HG03280 (cell line): ENCODE results near the gene TRH.
"Not testable (repeated sequence)": the region's sequence is repeated elsewhere in the genome, so short reads cannot be mapped to it uniquely, and the experiment has no call there.

Source experiments
- ATAC-seq: cut with Tn5 transposase; IDR thresholded peaks from one replicate; pipeline ENCODE4 v1.9.1; 2021; ENCODE audit warnings: mild to moderate bottlenecking, moderate library complexity; ENCODE audit not compliant: unreplicated experiment

Gene TRH

DNA sequence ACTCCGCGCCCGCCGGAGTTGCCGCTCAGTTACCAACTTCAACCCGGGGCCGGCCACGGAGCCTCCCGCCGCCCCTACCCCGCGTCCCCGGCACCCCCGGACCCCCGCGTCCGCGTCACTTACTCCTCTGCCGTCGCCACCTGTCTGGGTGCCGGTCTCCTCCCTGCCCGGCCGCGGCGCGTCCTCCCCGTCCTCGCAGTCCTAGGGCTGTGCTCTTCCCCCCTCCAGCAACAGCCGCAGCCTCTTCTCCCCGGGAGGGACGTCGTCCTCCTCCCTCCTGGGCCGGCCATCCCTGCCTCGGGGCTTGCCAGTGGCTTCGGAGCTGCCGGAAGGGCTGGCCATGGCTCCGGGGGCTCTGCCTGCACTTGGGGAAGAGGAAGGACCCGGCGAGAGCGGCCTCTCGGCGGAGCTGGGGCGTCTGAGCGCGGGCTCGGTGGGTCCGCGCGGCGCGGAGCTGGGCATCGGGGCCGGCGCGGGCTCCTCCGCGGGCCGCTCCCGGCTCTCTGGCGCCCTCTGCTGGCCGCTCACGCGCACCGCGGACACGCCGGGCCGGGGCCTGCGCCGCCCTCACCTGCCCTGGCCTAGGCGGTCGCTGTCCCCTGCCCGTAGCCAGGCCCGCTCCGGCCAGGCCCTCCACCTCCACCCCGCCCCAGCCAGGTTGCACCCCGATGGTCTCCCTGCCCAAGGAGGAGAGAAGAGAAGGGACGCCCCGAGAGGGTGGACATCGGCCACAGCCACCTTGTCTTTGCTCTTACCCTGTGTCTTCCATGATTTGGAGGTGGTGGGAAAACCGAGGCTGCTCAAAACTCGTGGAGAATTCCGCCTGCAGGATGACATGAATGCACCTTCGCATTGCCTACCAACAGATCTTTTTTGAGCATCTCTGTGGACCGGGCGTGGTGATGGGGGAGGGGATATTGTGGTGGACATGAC lies 28.4 kb downstream of the TRH start:
- not testable (repeated sequence) for ATAC-seq

DNA sequence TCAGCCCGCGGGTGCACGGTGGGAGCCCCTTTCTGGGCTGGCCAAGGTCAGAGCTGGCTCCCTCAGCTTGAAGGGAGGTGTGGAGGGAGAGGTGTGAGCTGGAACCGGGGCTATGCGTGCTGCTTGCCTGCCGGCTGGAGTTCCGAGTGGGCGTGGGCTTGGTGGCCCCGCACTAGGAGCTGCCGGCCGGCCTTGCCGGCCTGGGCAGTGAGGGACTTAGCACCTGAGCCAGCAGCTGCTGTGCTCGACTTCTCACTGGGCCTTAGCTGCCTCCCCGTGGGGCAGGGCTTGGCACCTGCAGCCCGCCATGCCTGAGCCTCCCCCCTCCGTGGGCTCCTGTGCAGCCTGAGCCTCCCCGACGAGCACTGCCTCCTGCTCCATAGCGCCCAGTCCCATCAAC lies 36.0 kb downstream of the TRH start:
- no peak for ATAC-seq

DNA sequence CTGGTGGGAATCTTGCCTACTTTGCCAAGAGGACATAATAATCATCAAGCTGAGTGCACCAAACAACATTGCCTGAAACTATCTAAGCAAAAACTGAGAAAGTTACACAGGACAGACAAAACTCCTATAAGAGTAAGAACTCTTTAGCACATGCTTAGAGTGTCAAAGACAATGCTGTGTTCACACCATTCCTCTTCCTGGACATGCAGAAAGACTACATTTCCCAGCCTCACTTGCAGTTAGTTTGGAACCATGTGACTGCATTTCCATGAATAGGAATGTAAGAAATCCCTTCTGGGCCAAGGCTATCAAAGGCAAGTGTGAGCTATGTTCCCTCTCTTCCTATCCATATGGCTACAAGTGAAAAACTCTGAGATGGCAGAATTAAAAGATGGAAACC lies 37.6 kb downstream of the TRH start:
- not testable (repeated sequence) for ATAC-seq

DNA sequence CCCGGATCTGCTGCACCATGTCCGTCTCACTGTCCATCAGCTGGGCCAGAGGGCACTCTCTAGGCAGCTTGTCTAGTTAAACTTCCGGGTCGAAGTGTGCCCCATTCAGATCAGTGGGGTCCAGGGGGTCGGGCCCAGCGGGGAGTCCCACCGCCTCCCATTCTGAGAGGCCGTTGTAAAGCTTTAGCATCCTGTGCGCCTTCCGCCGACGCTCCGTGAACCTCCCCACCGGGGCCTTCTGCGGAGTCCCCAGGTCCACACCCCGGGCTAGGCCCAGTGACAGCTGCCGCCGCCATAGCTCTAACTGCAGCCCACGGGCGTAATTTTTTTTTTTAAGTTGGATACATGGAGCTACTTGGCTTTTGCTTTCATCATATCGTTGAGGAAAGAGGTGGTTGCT lies 38.7 kb downstream of the TRH start:
- ATAC-seq = not testable (repeated sequence)

DNA sequence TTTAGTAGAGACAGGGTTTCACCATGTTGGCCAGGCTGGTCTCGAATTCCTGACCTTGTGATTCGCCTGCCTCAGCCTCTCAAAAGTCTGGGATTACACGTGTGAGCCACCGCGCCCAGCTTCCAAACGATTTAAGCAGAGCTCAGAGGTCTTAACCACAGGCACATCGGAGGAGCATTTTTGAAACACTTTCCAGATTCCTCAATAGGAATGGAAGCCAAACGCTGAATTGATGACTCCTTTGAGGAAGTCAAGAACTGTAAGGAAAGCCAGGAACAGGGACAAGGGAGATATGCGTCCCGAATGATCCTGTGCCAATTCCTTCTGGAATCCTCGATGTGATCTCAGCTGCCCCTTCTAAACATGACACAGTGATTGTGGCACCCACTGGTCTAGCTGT lies 40.0 kb downstream of the TRH start:
- ATAC-seq = no peak

DNA sequence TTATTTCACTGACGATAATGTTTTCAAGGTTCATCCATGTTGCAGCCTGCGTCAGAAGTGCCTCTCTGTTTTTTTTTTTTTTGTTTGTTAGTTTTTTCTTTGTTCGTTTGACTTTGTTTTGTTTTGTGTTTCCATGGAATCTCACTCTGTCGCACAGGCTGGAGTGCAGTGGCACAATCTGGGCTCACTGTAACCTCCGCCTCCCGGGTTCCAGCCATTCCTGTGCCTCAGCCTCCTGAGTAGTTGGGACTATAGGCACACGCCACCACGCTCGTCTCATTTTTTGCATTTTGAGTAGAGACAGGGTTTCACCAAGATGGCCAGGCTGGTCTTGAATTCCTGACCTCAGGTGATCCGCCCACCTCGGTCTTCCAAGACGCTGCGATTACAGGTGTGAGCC lies 43.1 kb downstream of the TRH start:
- ATAC-seq = not testable (repeated sequence)

DNA sequence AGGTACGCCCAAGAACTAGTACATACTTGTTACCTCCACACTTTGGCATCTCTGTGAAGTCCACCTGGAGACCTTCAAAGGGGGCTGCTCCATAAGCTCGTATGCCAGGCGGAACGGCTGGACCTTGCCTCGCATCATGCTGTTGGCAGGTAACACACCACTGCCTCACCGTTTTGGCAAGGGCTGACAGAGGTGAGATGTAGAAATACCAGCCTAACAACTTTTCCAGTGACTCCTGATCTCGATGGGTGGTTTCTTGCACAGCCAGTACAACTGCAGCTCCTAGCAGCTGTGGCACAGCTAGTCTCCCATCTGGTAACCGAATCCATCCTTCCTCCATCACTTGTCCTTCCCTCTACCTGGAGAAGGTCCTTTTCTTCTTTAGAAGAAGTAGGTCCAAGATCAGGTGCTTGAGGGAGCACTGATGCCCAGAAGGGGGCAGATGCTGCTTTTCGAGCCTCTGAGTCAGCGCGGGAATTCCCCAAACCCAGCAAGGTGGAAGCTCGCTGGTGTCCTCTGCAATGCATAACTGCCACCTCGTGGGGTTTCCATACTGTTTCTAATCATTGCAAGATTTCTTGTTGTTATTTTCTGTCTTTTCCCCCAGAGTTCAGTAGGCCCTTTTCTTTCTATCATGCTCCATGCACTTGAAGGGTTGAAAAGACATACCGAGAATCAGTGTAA lies 51.8 kb downstream of the TRH start:
- ATAC-seq = not testable (repeated sequence)

DNA sequence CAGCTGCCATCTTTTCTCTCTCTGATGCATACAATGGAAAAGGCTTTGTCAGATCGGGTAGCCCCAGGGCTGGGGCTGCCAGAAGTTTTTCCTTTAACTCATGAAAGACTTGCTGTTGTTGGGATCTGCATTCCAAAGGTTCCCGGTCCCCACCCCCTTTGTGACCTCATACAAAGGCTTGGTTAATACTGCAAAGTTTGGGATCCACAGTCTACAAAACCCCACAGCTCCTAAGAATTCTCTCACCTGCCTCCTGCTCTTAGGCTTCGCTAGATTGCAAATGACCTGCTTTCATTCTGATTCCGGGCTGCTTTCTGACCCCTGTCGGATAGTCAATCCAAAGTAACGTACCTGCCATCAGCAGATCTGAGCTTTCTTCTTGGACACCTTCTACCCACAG lies 52.9 kb downstream of the TRH start:
- ATAC-seq = not testable (repeated sequence)
